Prostate gland (tissue), 2 donors: ENCODE results near the gene ADAT1.

Experiments used
- POLR2A ChIP-seq: fragments of 450-650 bp; IDR thresholded peaks from one replicate; pipeline ENCODE4 v1.6.1; 2016; ENCODE audit warnings: antibody characterized with exemption, mild to moderate bottlenecking
- TF ChIP-seq, protein P1 (sequence below), 4 experiments: fragments of 200-600 bp in 2 of 4; fragments of 450-650 bp in 2 of 4; sonication (generic) in 2 of 4; IDR thresholded peaks; 1 replicate in 3 of 4; 2 replicates in 1 of 4; pipeline ENCODE4 v1.5.1; 2016 to 2019; ENCODE audit warnings: antibody characterized with exemption in 4 of 4, mild to moderate bottlenecking in 2 of 4, moderate library complexity in 2 of 4

DNA sequence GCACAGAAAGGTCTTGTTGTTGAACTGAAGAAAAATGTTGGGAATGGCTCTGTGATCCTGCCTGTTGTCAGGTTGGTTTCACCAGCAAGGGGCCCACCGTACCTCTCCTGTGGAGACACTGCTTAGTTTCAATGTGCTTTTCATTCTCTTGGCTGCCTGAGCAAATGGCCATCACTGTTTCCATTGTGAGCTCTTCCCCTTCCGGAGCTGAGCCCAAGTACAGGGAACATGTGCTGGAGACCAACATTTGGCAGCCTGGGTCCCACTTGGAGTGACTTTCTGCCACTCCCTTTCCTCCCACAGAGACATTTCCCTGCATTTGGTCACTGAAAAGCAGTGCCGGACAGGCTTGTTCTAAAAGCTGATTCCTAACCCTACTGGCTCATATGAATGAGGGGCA lies 33.8 kb downstream of the ADAT1 start:
- TF ChIP-seq, protein P1, sequence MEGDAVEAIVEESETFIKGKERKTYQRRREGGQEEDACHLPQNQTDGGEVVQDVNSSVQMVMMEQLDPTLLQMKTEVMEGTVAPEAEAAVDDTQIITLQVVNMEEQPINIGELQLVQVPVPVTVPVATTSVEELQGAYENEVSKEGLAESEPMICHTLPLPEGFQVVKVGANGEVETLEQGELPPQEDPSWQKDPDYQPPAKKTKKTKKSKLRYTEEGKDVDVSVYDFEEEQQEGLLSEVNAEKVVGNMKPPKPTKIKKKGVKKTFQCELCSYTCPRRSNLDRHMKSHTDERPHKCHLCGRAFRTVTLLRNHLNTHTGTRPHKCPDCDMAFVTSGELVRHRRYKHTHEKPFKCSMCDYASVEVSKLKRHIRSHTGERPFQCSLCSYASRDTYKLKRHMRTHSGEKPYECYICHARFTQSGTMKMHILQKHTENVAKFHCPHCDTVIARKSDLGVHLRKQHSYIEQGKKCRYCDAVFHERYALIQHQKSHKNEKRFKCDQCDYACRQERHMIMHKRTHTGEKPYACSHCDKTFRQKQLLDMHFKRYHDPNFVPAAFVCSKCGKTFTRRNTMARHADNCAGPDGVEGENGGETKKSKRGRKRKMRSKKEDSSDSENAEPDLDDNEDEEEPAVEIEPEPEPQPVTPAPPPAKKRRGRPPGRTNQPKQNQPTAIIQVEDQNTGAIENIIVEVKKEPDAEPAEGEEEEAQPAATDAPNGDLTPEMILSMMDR (IDR thresholded peaks at IDR 0.05) = no peak
- TF ChIP-seq POLR2A = no peak
